Stimulated activated CD8-positive, alpha-beta memory T cell treated with anti-CD3 and anti-CD28 coated beads, Interleukin-15, amount 100 ng/mL, for 24 hours (primary cell): Measurements from ENCODE around the gene PLPP7.
"Not testable (repeated sequence)": the region's sequence is repeated elsewhere in the genome, so short reads cannot be mapped to it uniquely, and the experiment has no call there.

Experiments used
- DNase-seq: peaks from one replicate; pipeline ENCODE4 v3.0.0-alpha.2; 2020; ENCODE audit warnings: low read depth

The PLPP7 gene

DNA sequence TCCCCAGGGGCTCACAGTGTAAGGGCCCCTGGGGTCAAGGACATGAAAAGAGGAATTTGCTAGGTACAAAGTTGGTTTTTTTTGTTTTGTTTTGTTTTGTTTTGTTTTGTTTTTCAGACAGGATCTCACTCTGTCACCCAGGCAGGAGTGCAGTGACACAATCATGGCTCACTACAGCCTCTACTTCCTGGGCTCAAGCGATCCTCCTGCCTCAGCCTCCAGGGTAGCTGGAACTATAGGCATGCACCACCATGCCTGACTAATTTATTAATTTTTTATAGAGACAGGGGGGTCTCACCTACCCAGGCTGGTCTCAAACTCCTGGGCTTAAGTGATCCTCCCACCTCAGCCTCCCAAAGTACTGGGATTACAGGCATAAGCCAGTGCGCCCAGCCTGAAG is 42.5 kb downstream of the PLPP7 start:
- DNase-seq: not testable (repeated sequence)

DNA sequence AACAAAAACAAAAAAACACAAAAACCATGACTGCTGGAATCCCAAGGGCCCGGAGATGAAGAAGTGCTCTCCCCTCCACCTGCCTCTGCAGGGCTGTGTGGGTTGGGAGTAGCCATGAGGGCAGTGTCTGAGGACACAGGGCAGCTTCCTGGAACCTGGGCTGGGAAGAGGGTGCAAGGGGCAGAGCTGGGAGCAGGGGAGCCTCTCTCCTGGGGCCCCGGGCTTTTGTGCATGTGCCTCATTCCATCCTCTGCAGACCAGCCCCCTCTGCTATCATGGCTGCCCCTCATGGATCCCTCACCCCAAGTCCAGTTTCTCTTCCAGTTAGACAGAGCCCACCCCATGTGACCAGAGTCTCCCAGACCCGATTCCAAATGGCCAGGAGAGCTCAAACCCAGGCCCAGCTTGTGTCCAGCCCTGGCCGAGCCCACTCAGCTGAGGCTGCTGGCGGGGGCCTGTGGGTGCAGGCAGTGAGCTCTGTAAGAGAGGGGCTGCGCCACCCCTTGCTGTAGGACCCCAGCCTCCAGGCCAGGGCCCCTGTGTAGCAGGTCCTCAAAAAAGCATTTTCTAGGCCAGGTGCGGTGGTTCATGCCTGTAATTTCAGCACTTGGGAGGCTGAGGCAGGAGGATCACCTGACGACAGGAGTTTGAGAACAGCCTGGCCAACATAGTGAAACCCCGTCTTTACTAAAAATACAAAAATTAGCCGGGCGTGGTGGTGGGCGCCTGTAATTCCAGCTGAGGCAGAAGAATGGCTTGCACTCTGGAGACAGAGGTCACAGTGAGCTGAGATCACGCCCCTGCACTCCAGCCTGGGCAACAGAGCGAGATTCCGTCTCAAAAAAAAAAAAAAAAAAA is 44.5 kb downstream of the PLPP7 start:
- DNase-seq: no peak

DNA sequence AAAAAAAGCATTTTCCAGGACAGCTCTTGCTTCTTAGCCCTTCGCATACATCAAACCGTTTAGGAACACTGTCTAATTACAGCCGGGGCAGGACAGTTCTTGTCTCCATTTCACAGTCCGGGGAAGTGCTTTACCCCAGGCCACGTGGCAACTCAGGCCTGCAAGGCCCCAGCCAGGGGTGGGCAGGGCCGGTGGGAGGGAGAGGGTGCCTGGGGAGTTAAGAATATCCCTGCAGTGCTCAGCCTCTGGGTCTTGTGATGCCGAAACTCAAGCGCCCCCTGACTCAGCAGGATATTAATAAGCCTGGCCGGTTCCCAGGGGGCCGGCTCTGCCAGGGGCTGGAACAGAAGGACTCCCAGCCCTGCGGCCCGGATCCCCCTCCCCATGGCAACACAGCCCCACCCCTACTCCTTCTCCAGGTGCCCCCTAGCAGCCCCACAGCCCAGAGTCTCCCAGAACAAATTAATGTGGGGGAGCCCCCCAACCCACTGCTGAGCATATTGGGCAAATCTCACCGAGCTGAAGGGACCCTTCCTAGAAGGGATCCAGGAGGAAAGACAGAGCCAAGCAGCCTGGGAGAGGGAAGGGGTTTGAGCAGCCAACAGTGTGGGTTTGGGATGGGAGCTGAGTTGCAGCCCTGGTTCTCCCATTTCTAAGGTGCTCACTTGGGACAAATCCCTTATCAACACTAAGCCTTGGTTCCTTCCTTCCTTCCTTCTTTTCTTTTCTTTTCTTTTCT is 45.3 kb downstream of the PLPP7 start:
- no peak for DNase-seq

DNA sequence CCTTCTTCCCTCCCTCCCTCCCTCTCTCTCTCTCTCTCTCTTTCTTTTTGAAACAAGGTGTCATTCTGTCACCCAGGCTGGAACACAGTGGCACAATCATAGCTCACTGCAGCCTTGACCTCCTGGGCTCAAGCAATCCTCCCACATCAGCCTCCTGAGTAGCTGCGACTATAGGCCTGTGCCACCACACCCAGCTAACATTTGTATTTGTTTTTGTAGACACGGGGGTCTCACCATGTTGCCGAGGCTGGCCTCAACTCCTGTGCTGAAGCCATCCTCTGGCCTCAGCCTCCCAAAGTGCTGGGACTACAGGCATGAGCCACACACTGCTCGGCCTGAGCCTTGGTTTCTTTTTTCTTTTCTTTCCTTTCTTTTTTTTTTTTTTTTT is 45.8 kb downstream of the PLPP7 start:
- no peak for DNase-seq

- DNase-seq: no peak
These were observed 47.8 kb downstream of the PLPP7 start for GRCh38 chr9:131337131-131337848.

DNA sequence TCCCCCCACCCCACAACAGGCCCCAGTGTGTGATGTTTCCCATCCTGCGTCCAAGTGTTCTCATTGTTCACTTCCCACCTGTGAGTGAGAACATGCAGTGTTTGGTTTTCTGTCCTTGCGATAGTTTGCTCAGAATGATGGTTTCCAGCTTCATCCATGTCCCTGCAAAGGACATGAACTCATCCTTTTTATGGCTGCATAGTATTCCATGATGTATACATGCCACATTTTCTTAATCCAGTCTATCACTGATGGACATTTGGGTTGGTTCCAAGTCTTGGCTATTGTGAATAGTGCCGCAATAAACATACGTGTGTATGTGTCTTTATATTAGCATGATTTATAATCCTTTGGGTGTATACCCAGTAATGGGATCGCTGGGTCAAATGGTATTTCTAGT is 49.7 kb downstream of the PLPP7 start:
- DNase-seq: not testable (repeated sequence)

DNA sequence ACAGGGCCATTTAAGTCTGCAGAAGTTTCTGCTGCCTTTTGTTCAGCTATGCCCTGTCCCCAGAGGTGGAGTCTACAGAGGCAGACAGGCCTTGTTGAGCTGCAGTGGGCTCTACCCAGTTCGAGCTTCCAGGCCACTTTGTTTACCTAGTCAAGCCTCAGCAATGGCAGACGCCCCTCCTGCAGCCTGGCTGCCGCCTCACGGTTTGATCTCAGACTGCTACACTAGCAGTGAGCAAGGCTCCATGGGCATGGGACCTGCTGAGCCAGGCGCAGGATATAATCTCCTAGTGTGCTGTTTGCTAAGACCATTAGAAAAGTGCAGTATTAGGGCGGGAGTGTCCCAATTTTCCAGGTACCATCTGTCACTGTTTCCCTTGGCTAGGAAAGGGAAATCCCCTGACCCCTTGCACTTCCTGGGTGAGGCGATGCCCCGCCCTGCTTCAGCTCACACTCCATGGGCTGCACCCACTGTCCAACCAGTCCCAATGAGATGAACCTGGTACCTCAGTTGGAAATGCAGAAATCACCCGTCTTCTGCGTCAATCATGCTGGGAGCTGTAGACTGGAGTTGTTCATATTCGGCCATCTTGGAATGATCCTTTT is 55.5 kb downstream of the PLPP7 start:
- DNase-seq: not testable (repeated sequence)

GRCh38 chr9:131346559-131346958 is 57.0 kb downstream of the PLPP7 start:
- no peak for DNase-seq

DNA sequence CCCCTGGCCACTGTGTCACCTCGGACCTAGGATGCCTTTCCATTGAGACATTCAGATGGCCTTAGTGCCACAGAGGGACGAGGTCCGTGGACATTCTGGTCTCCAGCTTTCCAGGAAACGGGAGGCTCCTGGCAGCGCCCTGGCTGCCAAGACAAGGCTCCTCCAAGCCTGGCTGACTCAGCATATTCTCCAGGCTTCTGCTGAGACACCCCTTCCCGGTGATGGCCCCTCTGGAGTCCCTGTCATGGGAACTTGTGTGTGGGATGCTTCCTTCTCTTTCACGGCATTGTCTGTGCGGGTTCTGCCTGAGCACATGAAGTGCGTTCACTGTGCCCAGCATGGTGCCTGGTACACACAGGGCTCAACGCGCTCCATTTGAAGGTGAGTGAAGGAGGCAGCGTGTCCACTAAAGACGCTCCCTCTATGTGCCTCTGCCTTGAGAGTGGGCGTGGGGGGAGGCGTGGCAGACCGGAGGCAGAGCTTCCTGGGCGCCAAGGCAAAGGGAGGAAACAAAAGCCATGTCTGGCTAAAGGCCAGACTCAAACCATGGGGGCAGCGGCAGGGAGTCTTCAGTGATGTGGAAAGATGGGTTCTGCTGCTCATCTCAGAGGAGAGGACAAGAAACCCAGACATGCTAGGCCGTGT is 58.0 kb downstream of the PLPP7 start:
- no peak for DNase-seq

DNA sequence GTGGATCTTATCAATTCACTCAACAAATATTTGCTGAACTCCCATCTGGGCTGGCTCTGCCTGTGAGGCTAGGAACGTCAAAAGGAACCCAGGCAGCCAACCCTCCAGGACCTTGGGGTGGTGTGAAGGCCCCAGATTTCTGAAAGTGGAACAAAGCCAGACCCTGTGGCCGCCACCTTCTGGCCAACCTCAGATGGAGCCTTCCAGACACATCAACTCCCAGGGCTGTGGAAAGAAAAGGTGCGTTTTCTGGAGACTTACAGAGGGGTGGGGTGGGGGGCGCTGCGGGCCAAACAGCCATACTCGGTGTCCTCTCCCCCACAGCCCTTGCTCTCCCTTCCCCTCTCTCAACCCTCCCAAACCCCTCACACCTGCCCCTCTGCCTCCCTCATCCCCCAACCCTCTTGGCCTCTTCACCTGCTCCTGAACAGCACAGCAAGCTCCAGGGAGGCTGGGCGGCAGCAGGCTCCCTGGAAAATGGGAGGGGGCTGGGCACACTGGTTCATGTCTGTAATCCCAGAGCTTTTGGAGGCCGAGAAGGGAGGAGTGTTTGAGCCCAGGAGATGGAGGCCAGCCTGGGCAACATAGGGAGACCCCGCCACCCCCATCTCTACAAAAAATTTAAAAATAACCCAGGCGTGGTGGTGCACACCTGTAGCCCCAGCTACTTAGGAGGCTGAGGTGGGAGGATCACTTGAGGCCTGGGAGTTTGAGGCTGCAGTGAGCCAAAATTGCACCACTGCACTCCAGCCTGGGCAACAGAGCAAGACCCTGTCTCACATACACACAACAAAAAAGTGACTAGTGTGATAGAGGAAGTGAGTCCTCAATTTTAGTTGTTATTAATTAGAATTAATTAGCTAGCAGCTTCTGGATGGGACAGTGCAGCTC is 59.4 kb downstream of the PLPP7 start:
- no peak for DNase-seq

GRCh38 chr9:131349522-131349880 is 60.0 kb downstream of the PLPP7 start:
- DNase-seq: no peak

DNA sequence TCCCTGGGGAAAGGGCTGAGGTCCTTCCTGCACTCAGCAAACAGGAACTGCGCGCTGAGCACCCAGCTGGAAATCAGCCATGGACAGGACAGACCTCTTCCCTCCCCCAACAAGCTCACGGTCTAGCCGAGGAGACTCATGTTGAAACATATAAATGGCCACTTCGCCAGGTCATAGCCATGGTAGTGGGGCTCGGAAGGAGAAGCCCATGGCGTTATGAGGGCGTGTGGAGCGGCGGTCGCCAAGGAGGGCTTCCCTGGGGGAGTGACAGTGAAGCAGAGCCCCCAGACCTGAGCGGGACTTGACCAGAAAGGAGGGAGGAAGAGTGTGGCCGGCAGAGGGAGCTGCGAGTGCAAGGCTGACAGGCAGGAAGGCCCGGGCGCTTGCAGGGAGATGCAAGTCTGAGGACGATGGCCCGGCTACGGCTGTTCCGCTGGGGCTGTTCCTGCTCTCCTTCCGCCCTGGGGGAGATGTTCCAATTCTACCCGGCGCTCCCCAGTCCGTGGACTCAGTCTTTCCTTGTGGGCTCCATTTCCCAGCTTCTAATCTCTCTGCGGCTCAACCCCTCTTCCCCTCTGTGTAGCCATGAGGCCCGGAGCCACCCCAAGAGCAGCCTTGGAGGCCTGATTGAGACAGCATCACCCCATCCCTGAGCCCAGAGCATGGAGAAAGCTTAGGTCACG is 60.5 kb downstream of the PLPP7 start:
- DNase-seq: peak; percentile 66

- not testable (repeated sequence) for DNase-seq
These were observed 67.0 kb downstream of the PLPP7 start for GRCh38 chr9:131356479-131356878.

DNA sequence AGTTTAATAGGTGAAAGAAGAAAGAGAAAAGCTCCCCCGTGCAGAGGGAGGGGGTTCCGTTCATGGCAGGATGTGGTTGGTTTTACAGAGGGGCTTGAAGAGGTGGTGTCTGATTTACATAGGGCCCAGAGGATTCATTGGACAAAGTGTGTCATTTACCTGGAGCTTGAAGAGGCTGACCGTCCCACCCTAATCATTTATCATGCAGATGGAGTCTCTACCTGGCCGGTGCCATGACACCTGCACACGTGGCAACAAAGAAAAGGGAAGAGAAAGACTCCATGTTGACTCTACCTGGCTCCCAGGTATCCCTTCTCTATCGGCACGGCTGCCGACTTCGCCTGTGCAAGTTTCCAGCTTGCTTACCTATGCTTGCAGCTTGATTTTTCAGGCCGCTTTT is 69.0 kb downstream of the PLPP7 start:
- DNase-seq: no peak
